ENCODE measurements around the gene EPHA3. TPM values are rescaled to one million over a fixed set of nuclear protein-coding genes. Genes with fewer than 3 reads are reported as not detected.

Gene EPHA3
- polyA plus RNA-seq, 2 of the 4 experiments (the other 2 are of a cell fraction): not detected

DNA sequence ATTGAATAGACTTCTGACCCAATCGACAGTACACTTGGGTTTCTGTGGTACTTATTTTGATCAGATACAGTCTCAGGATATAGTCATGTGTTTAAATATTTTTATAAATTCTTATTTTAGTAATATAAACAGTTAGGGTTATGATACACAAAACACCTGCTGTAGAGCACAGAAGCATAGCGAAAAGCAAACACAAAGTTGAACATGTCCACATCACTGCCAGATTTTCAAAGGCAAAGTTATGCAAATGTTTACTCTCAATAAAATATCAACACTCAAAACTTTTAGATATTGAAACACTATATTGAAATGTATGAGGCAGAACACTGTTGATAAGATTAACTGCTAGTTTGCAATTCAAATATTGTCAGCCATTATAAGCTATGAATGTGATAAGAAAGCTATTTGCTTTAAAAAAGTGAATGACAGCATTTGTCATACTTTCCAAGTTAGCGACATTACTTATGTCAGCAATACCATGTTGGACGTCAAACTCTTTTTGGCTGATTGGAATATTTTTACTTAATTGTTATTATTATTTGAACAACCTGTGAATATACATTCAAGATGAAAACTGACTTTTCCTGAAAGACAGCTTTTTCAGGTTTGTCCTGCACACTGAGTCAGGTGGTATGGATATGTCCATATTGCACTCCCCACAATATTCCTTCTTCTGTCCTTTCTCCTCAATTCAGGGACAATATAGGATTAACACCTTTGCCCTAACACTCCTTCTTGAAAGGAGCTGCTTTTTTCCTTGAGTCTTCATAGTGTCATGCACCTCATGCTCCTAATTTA, 367.1 kb downstream of the EPHA3 start:
- Histone ChIP-seq H3K27ac (no peak overlapping the region), H3K4me2 (no peak overlapping the region), H3K4me3 (no peak overlapping the region), H3K9me3 (no peaks in the 10 kb centered on the region), H3K4me1 (no peaks in the 10 kb centered on the region)
- no peak for TF ChIP-seq POLR2AphosphoS2 (conservative IDR thresholded peaks at IDR 0.05; ENCODE audit: low read length)
- no peak for TF ChIP-seq HOXB13 (CRISPR knock-in tag; IDR thresholded peaks at IDR 0.05; ENCODE audit: low read depth)
- no peak for TF ChIP-seq CBX8 (IDR thresholded peaks at IDR 0.05)
- no peak for TF ChIP-seq CHD2 (IDR thresholded peaks at IDR 0.05; ENCODE audit: low read length, partially characterized antibody)
- DNase-seq (ENCODE audit: low read depth in 1 of 2, low spot score in 1 of 2) (no peak), ATAC-seq (no peak), FAIRE-seq (no peak)
- CTCF ChIA-PET: no interaction called here
- WGBS (ENCODE audit: missing lambda C conversion rate): 5% methylated on average over 4 of the region's 4 CpGs
- POLR2A ChIA-PET: no interaction called here

DNA sequence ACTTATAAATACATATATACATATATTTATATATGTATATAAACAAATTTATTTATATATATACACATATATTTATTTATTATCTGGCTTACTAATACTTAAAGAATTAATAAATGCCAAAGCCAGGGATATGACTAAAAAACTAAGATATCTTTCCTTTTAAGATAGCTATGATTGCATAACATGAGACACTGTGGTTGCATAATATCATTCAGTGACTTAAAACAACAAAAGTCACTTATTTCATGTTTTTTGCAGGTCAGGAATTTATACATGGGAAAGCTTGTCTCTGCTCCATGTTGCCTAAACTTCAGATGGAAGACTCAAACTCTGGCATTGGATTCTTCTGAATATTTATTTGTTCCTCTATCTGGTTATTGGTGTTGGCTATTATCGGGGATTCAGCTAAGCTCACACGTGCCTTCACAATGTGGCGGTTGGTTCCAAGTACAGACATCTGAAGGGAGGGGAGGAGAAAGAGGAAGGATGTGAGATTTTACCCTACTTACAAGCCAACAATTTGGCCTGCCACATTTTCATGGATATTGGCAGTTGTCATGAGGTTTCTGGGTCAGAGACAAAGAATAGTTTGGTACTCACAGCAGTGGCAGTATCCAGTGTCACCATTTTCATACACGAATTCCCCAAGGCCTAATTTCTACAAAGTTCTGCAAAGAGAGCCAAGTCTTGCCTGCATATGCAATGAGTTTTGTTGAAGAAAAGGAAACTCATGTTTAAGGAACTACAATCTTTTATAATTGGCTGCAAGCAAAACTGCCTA, 381.6 kb downstream of the EPHA3 start:
- 42% methylated on average over 4 of the region's 4 CpGs for WGBS (ENCODE audit: missing lambda C conversion rate)
- H3K4me2 ChIP-seq: no peak overlapping the region
- no peak overlapping the region for H3K27ac ChIP-seq
- POLR2A ChIA-PET: no interaction called here
- DNase-seq (ENCODE audit: low read depth in 1 of 2, low spot score in 1 of 2): no peak
- FAIRE-seq: no peak
- H3K9me3 ChIP-seq: no peaks in the 10 kb centered on the region
- ATAC-seq: no peak
- CTCF ChIA-PET: no interaction called here
- no peak overlapping the region for H3K4me3 ChIP-seq
- H3K4me1 ChIP-seq: no peaks in the 10 kb centered on the region
- TF ChIP-seq RNF2 (IDR thresholded peaks at IDR 0.05; ENCODE audit: borderline replicate concordance, low read depth): no peak
- no peak for TF ChIP-seq CHD2 (IDR thresholded peaks at IDR 0.05; ENCODE audit: low read length, partially characterized antibody)
- no peak for TF ChIP-seq EP300 (IDR thresholded peaks at IDR 0.05)
- no peak for TF ChIP-seq TFCP2L1 (CRISPR knock-in tag; IDR thresholded peaks at IDR 0.05)
- no peak for TF ChIP-seq ZSCAN20 (CRISPR knock-in tag; IDR thresholded peaks at IDR 0.05)
- TF ChIP-seq HDAC2 (IDR thresholded peaks at IDR 0.05): no peak
- TF ChIP-seq ZNF302 (CRISPR knock-in tag; IDR thresholded peaks at IDR 0.05): no peak
- TF ChIP-seq, protein P1, sequence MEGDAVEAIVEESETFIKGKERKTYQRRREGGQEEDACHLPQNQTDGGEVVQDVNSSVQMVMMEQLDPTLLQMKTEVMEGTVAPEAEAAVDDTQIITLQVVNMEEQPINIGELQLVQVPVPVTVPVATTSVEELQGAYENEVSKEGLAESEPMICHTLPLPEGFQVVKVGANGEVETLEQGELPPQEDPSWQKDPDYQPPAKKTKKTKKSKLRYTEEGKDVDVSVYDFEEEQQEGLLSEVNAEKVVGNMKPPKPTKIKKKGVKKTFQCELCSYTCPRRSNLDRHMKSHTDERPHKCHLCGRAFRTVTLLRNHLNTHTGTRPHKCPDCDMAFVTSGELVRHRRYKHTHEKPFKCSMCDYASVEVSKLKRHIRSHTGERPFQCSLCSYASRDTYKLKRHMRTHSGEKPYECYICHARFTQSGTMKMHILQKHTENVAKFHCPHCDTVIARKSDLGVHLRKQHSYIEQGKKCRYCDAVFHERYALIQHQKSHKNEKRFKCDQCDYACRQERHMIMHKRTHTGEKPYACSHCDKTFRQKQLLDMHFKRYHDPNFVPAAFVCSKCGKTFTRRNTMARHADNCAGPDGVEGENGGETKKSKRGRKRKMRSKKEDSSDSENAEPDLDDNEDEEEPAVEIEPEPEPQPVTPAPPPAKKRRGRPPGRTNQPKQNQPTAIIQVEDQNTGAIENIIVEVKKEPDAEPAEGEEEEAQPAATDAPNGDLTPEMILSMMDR (IDR thresholded peaks at IDR 0.05): no peak
- TF ChIP-seq CEBPB (IDR thresholded peaks at IDR 0.05): no peak
- TF ChIP-seq KDM5A (IDR thresholded peaks at IDR 0.05): no peak
- no peak for TF ChIP-seq ZC3H11A (IDR thresholded peaks at IDR 0.05)
- TF ChIP-seq FOSB (CRISPR knock-in tag; IDR thresholded peaks at IDR 0.05): no peak
- no peak for TF ChIP-seq NPAS2 (CRISPR knock-in tag; IDR thresholded peaks at IDR 0.05; ENCODE audit: borderline replicate concordance)
- TF ChIP-seq POLR2A (IDR thresholded peaks at IDR 0.05; ENCODE audit: low read length): no peak
- TF ChIP-seq, protein P2, sequence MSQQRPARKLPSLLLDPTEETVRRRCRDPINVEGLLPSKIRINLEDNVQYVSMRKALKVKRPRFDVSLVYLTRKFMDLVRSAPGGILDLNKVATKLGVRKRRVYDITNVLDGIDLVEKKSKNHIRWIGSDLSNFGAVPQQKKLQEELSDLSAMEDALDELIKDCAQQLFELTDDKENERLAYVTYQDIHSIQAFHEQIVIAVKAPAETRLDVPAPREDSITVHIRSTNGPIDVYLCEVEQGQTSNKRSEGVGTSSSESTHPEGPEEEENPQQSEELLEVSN (IDR thresholded peaks at IDR 0.05; ENCODE audit: borderline replicate concordance, low read depth): no peak
- TF ChIP-seq JUNB (IDR thresholded peaks at IDR 0.05): no peak
- TF ChIP-seq, protein P3, sequence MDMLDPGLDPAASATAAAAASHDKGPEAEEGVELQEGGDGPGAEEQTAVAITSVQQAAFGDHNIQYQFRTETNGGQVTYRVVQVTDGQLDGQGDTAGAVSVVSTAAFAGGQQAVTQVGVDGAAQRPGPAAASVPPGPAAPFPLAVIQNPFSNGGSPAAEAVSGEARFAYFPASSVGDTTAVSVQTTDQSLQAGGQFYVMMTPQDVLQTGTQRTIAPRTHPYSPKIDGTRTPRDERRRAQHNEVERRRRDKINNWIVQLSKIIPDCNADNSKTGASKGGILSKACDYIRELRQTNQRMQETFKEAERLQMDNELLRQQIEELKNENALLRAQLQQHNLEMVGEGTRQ (IDR thresholded peaks at IDR 0.05): no peak
- no peak for TF ChIP-seq RAD21 (conservative IDR thresholded peaks at IDR 0.05 in 1 of 2, IDR thresholded peaks at IDR 0.05 in 1 of 2)
- TF ChIP-seq MYC (IDR thresholded peaks at IDR 0.05; ENCODE audit: borderline replicate concordance, low read length): no peak
- TF ChIP-seq CHD4 (IDR thresholded peaks at IDR 0.05; ENCODE audit: borderline replicate concordance): no peak

All from A549 (cell line).